Gastrocnemius medialis (tissue), 4 donors: ENCODE results near the gene SEMA4C.

Source experiments
- CTCF ChIP-seq, 5 experiments: fragments of 450-650 bp in 3 of 5; fragments of 200-600 bp in 2 of 5; sonication (generic) in 2 of 5; IDR thresholded peaks in 4 of 5; conservative IDR thresholded peaks in 1 of 5; 1 replicate in 4 of 5; 2 replicates in 1 of 5; pipeline ENCODE4 v1.5.1; 2016 to 2019; ENCODE audit warnings: antibody characterized with exemption in 5 of 5, mild to moderate bottlenecking in 3 of 5, moderate library complexity in 3 of 5
- POLR2A ChIP-seq, 2 donors: fragments of 450-650 bp; IDR thresholded peaks; one replicate each; pipeline ENCODE4 v1.6.1; 2017; ENCODE audit warnings: antibody characterized with exemption in 2 of 2, mild to moderate bottlenecking in 2 of 2, moderate library complexity in 2 of 2

GRCh38 chr2:96822786-96823185, 47.1 kb downstream of the SEMA4C start:
- TF ChIP-seq CTCF (IDR thresholded peaks at IDR 0.05 in 4 of 5, conservative IDR thresholded peaks at IDR 0.05 in 1 of 5) (no peak), POLR2A (IDR thresholded peaks at IDR 0.05) (no peak)
